ENCODE results near the gene GTF2IRD1.

The GTF2IRD1 gene

DNA sequence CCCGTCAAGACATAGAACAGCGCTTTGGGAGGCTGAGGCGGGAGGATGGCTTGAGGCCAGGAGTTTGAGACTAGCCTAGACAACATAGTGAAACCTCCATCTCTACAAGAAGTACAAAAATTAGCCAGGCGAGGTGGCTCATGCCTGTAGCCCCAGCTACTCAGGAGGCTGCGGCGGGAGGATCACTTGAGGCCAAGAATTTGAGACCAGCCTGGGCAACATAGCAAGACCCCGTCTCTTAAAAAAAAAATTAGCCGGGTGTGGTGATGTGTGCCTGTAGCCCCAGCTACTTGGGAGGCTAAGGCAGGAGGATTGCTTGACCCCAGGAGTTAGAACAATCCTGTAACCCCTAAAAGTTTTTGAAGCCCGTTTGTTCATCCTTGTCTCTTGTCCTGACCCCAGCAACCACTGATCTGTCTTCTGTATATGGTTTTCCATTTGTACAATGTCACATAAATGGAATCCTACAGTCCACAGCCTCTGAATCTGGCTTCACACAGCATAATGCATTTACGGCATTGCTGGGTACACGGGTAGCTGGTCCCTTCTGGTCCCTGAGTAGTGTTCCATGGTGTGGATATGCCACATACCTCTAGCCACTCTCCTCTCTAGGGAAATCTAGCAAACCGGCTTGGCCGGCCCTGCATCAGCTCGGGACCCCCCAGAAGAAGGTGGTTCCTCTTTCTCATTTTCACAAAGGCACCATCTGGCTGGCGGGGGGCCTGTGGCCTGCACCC is 8.4 kb downstream of the GTF2IRD1 start:
- H3K36me3 ChIP-seq: peaks cover 62% of the 10 kb centered on the region
- no peak overlapping the region for H3K4me3 ChIP-seq (ENCODE audit: low read depth, low read length)
- no peaks in the 10 kb centered on the region for H3K27me3 ChIP-seq (ENCODE audit: insufficient read depth, low read depth, severe bottlenecking)
- no peak for TF ChIP-seq CTCF (IDR thresholded peaks at IDR 0.05; ENCODE audit: low read depth, low read length)
- H3K9me3 ChIP-seq (ENCODE audit: severe bottlenecking): no peaks in the 10 kb centered on the region
- H3K27ac ChIP-seq: no peak overlapping the region
- no peak for DNase-seq

GRCh38 chr7:74462707-74463100 is 9.0 kb downstream of the GTF2IRD1 start:
- Histone ChIP-seq H3K4me3 (ENCODE audit: low read depth, low read length) (no peak overlapping the region), H3K9me3 (ENCODE audit: severe bottlenecking) (no peaks in the 10 kb centered on the region), H3K36me3 (peaks cover 58% of the 10 kb centered on the region), H3K27me3 (ENCODE audit: insufficient read depth, low read depth, severe bottlenecking) (no peaks in the 10 kb centered on the region), H3K27ac (no peak overlapping the region)
- no peak for TF ChIP-seq CTCF (IDR thresholded peaks at IDR 0.05; ENCODE audit: low read depth, low read length)
- DNase-seq: no peak

DNA sequence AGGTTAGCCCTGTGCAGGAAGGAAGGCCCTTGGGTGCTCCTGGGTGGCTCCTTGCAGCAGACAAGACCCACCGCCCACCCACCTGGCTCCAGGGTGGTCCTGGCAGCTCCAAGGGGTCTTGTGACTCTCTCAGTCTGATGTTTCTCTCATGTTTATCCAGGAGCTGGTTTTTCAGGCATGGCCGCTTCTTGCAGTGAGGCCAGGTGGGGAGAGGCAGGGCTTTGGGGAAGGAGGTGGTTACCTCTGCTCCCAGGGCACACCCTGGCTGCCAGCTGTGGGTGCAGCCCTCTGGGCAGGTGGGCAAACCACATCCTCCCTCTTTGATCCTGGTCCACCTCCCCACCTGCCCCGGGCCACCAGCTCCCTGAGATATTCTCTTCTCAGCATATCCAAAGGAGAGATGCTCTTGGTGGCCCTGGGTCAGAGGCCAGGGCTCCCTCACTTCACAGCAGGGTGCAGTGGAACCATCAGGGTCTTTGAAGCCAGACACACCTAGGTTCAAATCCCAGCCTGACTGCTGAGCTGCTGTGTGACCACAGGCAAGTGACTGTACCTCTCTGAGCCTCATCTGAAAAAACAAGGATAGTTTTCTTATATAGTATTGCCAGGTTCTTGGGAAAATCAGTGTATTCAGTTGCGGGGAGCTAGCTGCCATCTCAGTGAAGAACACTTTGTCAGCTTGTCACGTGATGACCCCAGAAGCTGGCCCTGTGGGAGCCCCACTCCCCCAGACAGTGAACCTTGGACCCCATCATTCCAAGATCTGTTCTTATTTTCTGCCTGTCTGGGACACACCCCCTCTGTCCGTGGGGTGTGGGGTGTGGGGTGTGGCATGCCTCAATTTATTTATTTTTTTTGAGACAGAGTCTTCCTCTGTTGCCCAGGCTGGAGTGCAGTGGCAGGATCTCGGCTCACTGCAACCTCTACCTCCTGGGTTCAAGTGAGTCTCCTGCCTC is 11.5 kb downstream of the GTF2IRD1 start:
- H3K36me3 ChIP-seq: peaks cover 55% of the 10 kb centered on the region
- no peaks in the 10 kb centered on the region for H3K27me3 ChIP-seq (ENCODE audit: insufficient read depth, low read depth, severe bottlenecking)
- H3K27ac ChIP-seq: no peak overlapping the region
- TF ChIP-seq CTCF (IDR thresholded peaks at IDR 0.05; ENCODE audit: low read depth, low read length): no peak
- no peaks in the 10 kb centered on the region for H3K9me3 ChIP-seq (ENCODE audit: severe bottlenecking)
- no peak for DNase-seq
- no peak overlapping the region for H3K4me3 ChIP-seq (ENCODE audit: low read depth, low read length)

DNA sequence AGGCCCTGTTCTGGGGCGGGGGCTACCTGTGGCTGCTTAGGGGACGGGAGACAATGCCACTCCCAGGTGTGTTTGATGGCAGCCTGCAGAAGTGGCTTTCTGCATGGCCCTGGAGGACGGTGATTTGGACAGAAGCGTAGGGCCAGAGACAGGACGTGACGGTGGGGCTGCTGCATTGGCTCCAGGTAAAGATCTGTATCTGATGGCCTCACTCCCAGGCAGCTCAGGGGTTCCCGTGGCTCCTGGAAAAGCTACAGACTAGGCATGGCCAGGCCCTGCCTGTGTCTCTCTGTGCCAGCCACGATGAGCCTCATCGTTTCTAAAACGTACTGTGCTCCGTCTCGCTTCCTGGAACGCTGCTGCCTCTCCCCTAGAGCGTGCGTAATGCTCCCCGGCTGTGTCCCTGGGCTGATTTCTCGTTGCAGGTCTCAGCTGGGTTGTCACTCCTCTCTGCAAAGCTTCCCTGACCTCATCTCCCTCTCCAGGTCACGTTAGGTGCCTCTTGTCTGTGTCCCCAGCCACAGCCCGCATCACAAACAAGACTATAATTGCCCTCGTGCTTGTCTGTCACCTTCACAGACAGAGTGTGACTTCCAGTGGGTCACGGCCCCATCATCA is 12.6 kb downstream of the GTF2IRD1 start:
- no peak overlapping the region for H3K4me3 ChIP-seq (ENCODE audit: low read depth, low read length)
- TF ChIP-seq CTCF (IDR thresholded peaks at IDR 0.05; ENCODE audit: low read depth, low read length): no peak
- H3K9me3 ChIP-seq (ENCODE audit: severe bottlenecking): no peaks in the 10 kb centered on the region
- H3K27me3 ChIP-seq (ENCODE audit: insufficient read depth, low read depth, severe bottlenecking): no peaks in the 10 kb centered on the region
- DNase-seq: no peak
- no peak overlapping the region for H3K27ac ChIP-seq
- peaks cover 51% of the 10 kb centered on the region for H3K36me3 ChIP-seq

GRCh38 chr7:74467876-74468275 is 14.2 kb downstream of the GTF2IRD1 start:
- Histone ChIP-seq H3K9me3 (ENCODE audit: severe bottlenecking) (no peaks in the 10 kb centered on the region), H3K36me3 (peaks cover 57% of the 10 kb centered on the region), H3K4me3 (ENCODE audit: low read depth, low read length) (no peak overlapping the region), H3K27me3 (ENCODE audit: insufficient read depth, low read depth, severe bottlenecking) (no peaks in the 10 kb centered on the region), H3K27ac (no peak overlapping the region)
- TF ChIP-seq CTCF (IDR thresholded peaks at IDR 0.05; ENCODE audit: low read depth, low read length): no peak
- no peak for DNase-seq

Data from WERI-Rb-1 (cell line).